ENCODE data around the gene ZSCAN30.

DNA sequence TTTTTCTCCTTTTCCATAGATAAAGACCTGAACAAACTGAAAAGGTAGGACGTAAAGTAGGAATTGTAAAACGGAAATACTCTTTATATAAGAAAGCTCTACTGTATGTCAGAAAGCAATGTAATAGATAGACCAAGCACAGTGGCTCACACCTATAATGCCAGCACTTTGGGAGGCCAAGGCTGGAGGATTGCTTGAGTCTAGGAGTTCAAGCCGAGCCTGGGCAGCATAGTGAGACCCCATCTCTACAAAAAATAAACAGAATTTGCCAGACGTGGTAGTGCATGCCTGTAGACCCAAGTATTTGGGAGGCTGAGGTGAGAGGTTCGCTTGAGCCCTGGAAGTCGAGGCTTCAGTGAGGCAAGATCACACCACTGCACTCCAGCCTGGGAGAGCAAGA lies 41.6 kb downstream of the ZSCAN30 start:
- TF ChIP-seq ZBTB33 (IDR thresholded peaks at IDR 0.05) (no peak), BRCA1 (IDR thresholded peaks at IDR 0.05; ENCODE audit: low read depth, low read length) (no peak), DPF2 (IDR thresholded peaks at IDR 0.05) (no peak), ESRRA (IDR thresholded peaks at IDR 0.05; ENCODE audit: low read length) (no peak), SIN3A (IDR thresholded peaks at IDR 0.05; ENCODE audit: low read depth, low read length) (no peak), JUND (IDR thresholded peaks at IDR 0.05; ENCODE audit: low read depth, low read length) (no peak), EZH2 (IDR thresholded peaks at IDR 0.05; ENCODE audit: borderline replicate concordance, control insufficient read depth, low read depth, low read length) (no peak)

Measured in GM12878 (cell line).